Caco-2 (cell line): ENCODE results near the gene UBA6. TPM values are rescaled to one million over a fixed set of nuclear protein-coding genes. Genes with fewer than 3 reads are reported as not detected.

Experiments
- BruUV-seq: library from RNA; stranded (reverse); fragments of 400-500 nt; replicated peaks from 2 replicates; lab custom pipeline; 2021; lab: Mats Ljungman, UMichigan
- CTCF ChIA-PET: fragments of 300-600 bp; sonication (Branson Sonifier 250); formaldehyde crosslinking; loops from one replicate; lab custom pipeline; 2022; ENCODE audit warnings: antibody characterized with exemption; lab: Charles Lee
- POLR2A ChIA-PET: fragments of 300-600 bp; sonication (Branson Sonifier 250); formaldehyde crosslinking; loops from one replicate; lab custom pipeline; 2022; ENCODE audit warnings: antibody characterized with exemption; lab: Charles Lee
- DNase-seq, 2 experiments: peaks; one replicate each; pipeline versions ENCODE4 v3.0.0 to v3.0.0-alpha.2; 2020 to 2022
- H3K27me3 ChIP-seq: replicated peaks from 2 replicates; pipeline ENCODE4 v1.6.0; 2011; ENCODE audit warnings: low read length; ENCODE audit not compliant: control insufficient read depth, insufficient read depth
- H3K36me3 ChIP-seq: 2 replicates; pipeline ENCODE4 v1.5.1; 2011; ENCODE audit warnings: low read length; ENCODE audit not compliant: control insufficient read depth, insufficient read depth
- H3K4me1 ChIP-seq: fragments of 250-450 bp; sonication (Bioruptor Pico); 2 replicates; pipeline ENCODE4 v1.5.1; 2020; ENCODE audit warnings: mild to moderate bottlenecking
- H3K4me3 ChIP-seq: 2 replicates; pipeline ENCODE4 v1.5.1; 2011; ENCODE audit warnings: low read depth, mild to moderate bottlenecking, control low read depth, low read length
- H3K9me3 ChIP-seq: fragments of 250-450 bp; sonication (Bioruptor Pico); 2 replicates; pipeline ENCODE4 v1.5.1; 2020; ENCODE audit warnings: mild to moderate bottlenecking, moderate library complexity
- H3K27ac Mint-ChIP-seq: one replicate; pipeline ENCODE4 v1.8.0; 2022; ENCODE audit warnings: mixed read lengths; ENCODE audit not compliant: unreplicated experiment
- H3K27me3 Mint-ChIP-seq: one replicate; pipeline ENCODE4 v1.8.0; 2022; ENCODE audit warnings: mixed read lengths; ENCODE audit not compliant: insufficient read depth, unreplicated experiment
- H3K36me3 Mint-ChIP-seq: one replicate; pipeline ENCODE4 v1.8.0; 2022; ENCODE audit warnings: mild to moderate bottlenecking, mixed read lengths; ENCODE audit not compliant: insufficient read depth, unreplicated experiment
- H3K4me1 Mint-ChIP-seq: one replicate; pipeline ENCODE4 v1.8.0; 2022; ENCODE audit warnings: low read depth, mixed read lengths; ENCODE audit not compliant: unreplicated experiment
- H3K4me3 Mint-ChIP-seq: one replicate; pipeline ENCODE4 v1.8.0; 2022; ENCODE audit warnings: mild to moderate bottlenecking, moderate library complexity, mixed read lengths; ENCODE audit not compliant: unreplicated experiment
- H3K9me3 Mint-ChIP-seq: one replicate; pipeline ENCODE4 v1.8.0; 2022; ENCODE audit warnings: mixed read lengths; ENCODE audit not compliant: unreplicated experiment
- CTCF ChIP-seq, 2 experiments: fragments of 200-600 bp in 1 of 2; IDR thresholded peaks; 1 replicate in 1 of 2; 2 replicates in 1 of 2; pipeline versions ENCODE4 v1.5.1 to v1.8.0; 2011 to 2022; ENCODE audit warnings: antibody characterized with exemption in 1 of 2, control low read depth in 1 of 2, inconsistent platforms in 1 of 2, low read depth in 1 of 2, low read length in 1 of 2, mild to moderate bottlenecking in 1 of 2, moderate library complexity in 1 of 2; ENCODE audit not compliant: insufficient read depth in 1 of 2, severe bottlenecking in 1 of 2, unreplicated experiment in 1 of 2
- intact Hi-C: fragments of 100-400 bp; cut with micrococcal nuclease; formaldehyde crosslinking; loops from one replicate; pipeline ENCODE4 v1.10.0; 2022; ENCODE audit not compliant: unreplicated experiment
- total RNA-seq: library from RNA; stranded (reverse); gene quantifications from 2 replicates; pipeline ENCODE4 v1.2.3, GENCODE V29; 2022

The UBA6 gene
- total RNA-seq, 1 experiment from 2014 or later = 74.6 TPM

- peaks cover 4% of the 10 kb centered on the region for H3K4me1 ChIP-seq
- Mint-ChIP-seq H3K27ac (no peak overlapping the region), H3K36me3 (no peaks in the 10 kb centered on the region), H3K4me1 (no peaks in the 10 kb centered on the region), H3K4me3 (no peak overlapping the region), H3K27me3 (no peaks in the 10 kb centered on the region), H3K9me3 (peaks cover 18% of the 10 kb centered on the region)
- no peak for TF ChIP-seq CTCF (IDR thresholded peaks at IDR 0.05; ENCODE audit: insufficient read depth in 1 of 2, low read depth in 1 of 2, low read length in 1 of 2, severe bottlenecking in 1 of 2, unreplicated experiment in 1 of 2)
- CTCF ChIA-PET = interaction anchor here (0.6 kb wide), 1 partner anchor 209 kb away, joined by 3 read pairs; no protein-coding TSS in a partner anchor
- no peak for DNase-seq
- no TSS peak for BruUV-seq
- H3K9me3 ChIP-seq = no peaks in the 10 kb centered on the region
- H3K27me3 ChIP-seq = no peaks in the 10 kb centered on the region
- H3K4me3 ChIP-seq = no peak overlapping the region
- POLR2A ChIA-PET = no interaction called here
- intact Hi-C loops = no loop called here
- no peaks in the 10 kb centered on the region for H3K36me3 ChIP-seq
Measured at GRCh38 chr4:67727124-67727850, 26.3 kb upstream of the UBA6 start.

DNA sequence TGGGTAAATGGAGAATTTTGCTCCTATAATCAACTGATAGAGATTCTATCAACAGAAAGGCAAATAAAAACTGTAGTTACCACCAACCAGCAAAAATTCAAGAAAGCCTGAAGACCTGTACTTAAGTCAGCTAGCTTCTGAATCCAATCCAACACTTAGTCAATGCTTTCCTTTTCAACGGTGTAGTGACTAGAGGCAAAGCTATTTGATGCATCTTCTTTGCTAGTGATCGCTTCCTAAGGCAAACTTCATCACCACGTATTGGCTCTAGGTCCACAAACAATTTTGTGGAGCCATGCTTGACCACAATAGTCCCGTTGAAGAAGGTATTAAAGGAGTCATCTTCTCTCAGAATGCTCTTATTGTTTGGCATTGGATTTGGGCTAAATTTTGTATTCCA, 25.0 kb upstream of the UBA6 start:
- Histone ChIP-seq H3K4me1 (peaks cover 17% of the 10 kb centered on the region), H3K4me3 (no peak overlapping the region), H3K27me3 (no peaks in the 10 kb centered on the region), H3K9me3 (no peaks in the 10 kb centered on the region), H3K36me3 (no peaks in the 10 kb centered on the region)
- no peak overlapping the region for H3K4me3 Mint-ChIP-seq
- intact Hi-C loops = no loop called here
- H3K36me3 Mint-ChIP-seq = no peaks in the 10 kb centered on the region
- H3K9me3 Mint-ChIP-seq = peaks cover 18% of the 10 kb centered on the region
- no peak for DNase-seq
- TF ChIP-seq CTCF (IDR thresholded peaks at IDR 0.05; ENCODE audit: insufficient read depth in 1 of 2, low read depth in 1 of 2, low read length in 1 of 2, severe bottlenecking in 1 of 2, unreplicated experiment in 1 of 2) = no peak
- peaks cover 7% of the 10 kb centered on the region for H3K4me1 Mint-ChIP-seq
- POLR2A ChIA-PET = no interaction called here
- H3K27me3 Mint-ChIP-seq = no peaks in the 10 kb centered on the region
- H3K27ac Mint-ChIP-seq = no peak overlapping the region
- no TSS peak for BruUV-seq
- CTCF ChIA-PET = no interaction called here

GRCh38 chr4:67725132-67725531, 24.2 kb upstream of the UBA6 start:
- Histone ChIP-seq H3K9me3 (no peaks in the 10 kb centered on the region), H3K27me3 (no peaks in the 10 kb centered on the region), H3K4me3 (no peak overlapping the region), H3K36me3 (no peaks in the 10 kb centered on the region), H3K4me1 (peaks cover 17% of the 10 kb centered on the region)
- no peak for DNase-seq
- H3K9me3 Mint-ChIP-seq = peaks cover 18% of the 10 kb centered on the region
- intact Hi-C loops = no loop called here
- no peaks in the 10 kb centered on the region for H3K27me3 Mint-ChIP-seq
- no peak for TF ChIP-seq CTCF (IDR thresholded peaks at IDR 0.05; ENCODE audit: insufficient read depth in 1 of 2, low read depth in 1 of 2, low read length in 1 of 2, severe bottlenecking in 1 of 2, unreplicated experiment in 1 of 2)
- peaks cover 7% of the 10 kb centered on the region for H3K4me1 Mint-ChIP-seq
- POLR2A ChIA-PET = no interaction called here
- CTCF ChIA-PET = no interaction called here
- no peaks in the 10 kb centered on the region for H3K36me3 Mint-ChIP-seq
- H3K4me3 Mint-ChIP-seq = no peak overlapping the region
- no TSS peak for BruUV-seq
- no peak overlapping the region for H3K27ac Mint-ChIP-seq
